Ovary (tissue), 3 donors: Measurements from ENCODE around the gene UGP2.

ENCODE experiments used
- CTCF ChIP-seq, 3 donors: fragments of 450-650 bp in 2 of 3; fragments of 200-600 bp in 1 of 3; IDR thresholded peaks; one replicate each; pipeline versions ENCODE4 v1.5.1 to v1.8.0; 2016 to 2022; ENCODE audit warnings: antibody characterized with exemption in 3 of 3, mild to moderate bottlenecking in 1 of 3
- EP300 ChIP-seq: sonication (generic); formaldehyde crosslinking; IDR thresholded peaks from one replicate; pipeline ENCODE4 v1.6.1; 2017; ENCODE audit warnings: antibody characterized with exemption
- POLR2A ChIP-seq: fragments of 450-650 bp; IDR thresholded peaks from one replicate; pipeline ENCODE4 v1.6.1; 2017; ENCODE audit warnings: antibody characterized with exemption, mild to moderate bottlenecking, moderate library complexity
- donor health status: DM: no; HTN: no; CAD: no.

GRCh38 chr2:63893163-63893562, 51.5 kb downstream of the UGP2 start:
- TF ChIP-seq CTCF (IDR thresholded peaks at IDR 0.05) (no peak), EP300 (no peak), POLR2A (no peak)
